Measurements from ENCODE around the gene CCDC6. TPM values are rescaled to one million over a fixed set of nuclear protein-coding genes. Genes with fewer than 3 reads are reported as not detected.

Gene CCDC6
- total RNA-seq, 1 donor from 2014 or later, result 47.4 TPM

DNA sequence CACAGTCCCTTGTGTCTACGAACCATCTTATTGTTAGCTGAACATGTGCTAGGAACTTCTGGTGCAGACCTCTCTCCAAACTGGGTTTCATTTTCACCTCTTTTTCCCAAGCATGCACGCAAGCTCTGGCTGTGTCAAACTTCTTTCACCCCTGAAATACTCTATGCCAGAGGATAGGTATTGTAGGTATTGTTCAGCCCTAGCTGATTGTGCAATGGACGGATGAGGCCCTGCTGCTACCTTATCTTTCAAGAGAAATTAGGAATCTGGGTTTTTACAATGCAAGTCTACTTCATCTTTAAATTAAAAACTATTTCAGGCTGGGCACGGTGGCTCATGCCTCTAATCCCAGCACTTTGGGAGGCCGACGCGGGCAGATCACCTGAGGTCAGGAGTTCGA is 124.8 kb downstream of the CCDC6 start:
- H3K4me1 ChIP-seq, result no peaks in the 10 kb centered on the region
- intact Hi-C loops (cut with DNase I), result no loop called here
- H3K4me3 ChIP-seq, result no peak overlapping the region
- no peak for DNase-seq (ENCODE audit: extremely low spot score in 2 of 2)
- H3K36me3 ChIP-seq, result no peaks in the 10 kb centered on the region
- H3K9me3 ChIP-seq, result no peaks in the 10 kb centered on the region
- no peaks in the 10 kb centered on the region for H3K27me3 ChIP-seq
- H3K27ac ChIP-seq, result no peak overlapping the region
- TF ChIP-seq POLR2A (IDR thresholded peaks at IDR 0.05) (no peak), POLR2AphosphoS5 (IDR thresholded peaks at IDR 0.05; ENCODE audit: insufficient read depth in 1 of 2, low read depth in 1 of 2) (no peak), CTCF (IDR thresholded peaks at IDR 0.05) (no peak)

DNA sequence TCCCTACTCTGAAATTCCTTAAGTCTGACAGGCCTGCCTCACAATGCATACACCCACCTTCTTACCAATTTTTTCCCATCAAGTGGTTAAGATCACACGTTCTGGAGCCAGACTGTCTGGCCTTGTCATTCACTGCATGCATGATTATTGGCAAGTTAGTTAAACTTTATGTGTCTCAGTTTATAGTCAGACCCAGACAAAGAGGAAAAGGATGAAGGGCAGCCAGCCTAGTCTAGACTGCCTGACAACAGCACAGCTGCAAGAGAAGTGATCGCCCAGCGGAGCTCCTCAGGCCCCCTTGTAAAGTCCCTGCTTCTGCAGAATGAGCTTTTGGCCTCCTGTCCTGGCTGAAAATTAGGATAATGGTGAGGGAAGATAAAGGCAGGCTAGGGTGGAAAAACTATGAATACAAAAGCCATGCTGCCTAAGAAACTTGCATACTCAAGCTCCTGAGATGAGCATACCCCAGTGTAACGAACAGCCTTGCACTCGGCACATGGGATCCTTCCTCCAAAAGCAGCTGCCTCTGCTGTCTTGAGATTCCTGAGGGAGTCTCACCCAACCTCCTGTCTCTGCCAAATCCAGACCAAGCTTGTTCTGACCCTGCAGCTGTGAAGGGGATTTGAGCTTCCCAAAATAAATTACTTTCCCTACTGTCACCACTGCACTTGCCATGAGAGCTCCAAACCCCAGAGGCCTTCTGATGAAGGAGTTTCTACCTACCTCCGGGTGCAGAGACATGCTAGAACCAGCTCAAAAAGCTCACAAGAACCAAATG is 126.4 kb downstream of the CCDC6 start:
- H3K4me3 ChIP-seq, result no peak overlapping the region
- H3K9me3 ChIP-seq, result no peaks in the 10 kb centered on the region
- H3K4me1 ChIP-seq, result no peaks in the 10 kb centered on the region
- intact Hi-C loops (cut with DNase I), result no loop called here
- no peak for TF ChIP-seq POLR2A (IDR thresholded peaks at IDR 0.05)
- no peak for TF ChIP-seq CTCF (IDR thresholded peaks at IDR 0.05)
- no peak for TF ChIP-seq POLR2AphosphoS5 (IDR thresholded peaks at IDR 0.05; ENCODE audit: insufficient read depth in 1 of 2, low read depth in 1 of 2)
- no peak overlapping the region for H3K27ac ChIP-seq
- no peak for DNase-seq (ENCODE audit: extremely low spot score in 2 of 2)
- H3K36me3 ChIP-seq, result no peaks in the 10 kb centered on the region
- no peaks in the 10 kb centered on the region for H3K27me3 ChIP-seq

DNA sequence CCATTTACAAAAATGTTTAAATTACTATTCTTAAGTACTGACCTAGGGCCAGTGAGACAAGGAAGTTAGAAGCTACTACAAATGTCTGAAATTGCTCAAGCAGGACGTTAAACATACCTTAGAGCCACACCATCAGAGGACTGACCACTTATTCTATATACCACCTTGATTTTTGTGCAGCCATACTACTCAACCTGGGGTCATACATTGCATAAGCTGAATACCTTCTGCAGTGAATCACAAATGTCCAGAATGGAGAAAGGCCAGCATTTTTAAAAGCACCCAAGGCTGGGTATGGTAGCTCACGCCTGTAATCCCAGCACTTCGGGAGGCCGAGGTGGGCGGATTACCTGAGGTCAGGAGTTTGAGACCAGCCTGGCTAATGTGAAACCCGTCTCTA is 131.9 kb downstream of the CCDC6 start:
- Histone ChIP-seq H3K27me3 (no peaks in the 10 kb centered on the region), H3K36me3 (no peaks in the 10 kb centered on the region), H3K27ac (no peak overlapping the region), H3K4me1 (no peaks in the 10 kb centered on the region), H3K4me3 (no peak overlapping the region), H3K9me3 (no peaks in the 10 kb centered on the region)
- DNase-seq (ENCODE audit: extremely low spot score in 2 of 2), result no peak
- TF ChIP-seq POLR2A (IDR thresholded peaks at IDR 0.05), result no peak
- no peak for TF ChIP-seq POLR2AphosphoS5 (IDR thresholded peaks at IDR 0.05; ENCODE audit: insufficient read depth in 1 of 2, low read depth in 1 of 2)
- no peak for TF ChIP-seq CTCF (IDR thresholded peaks at IDR 0.05)
- intact Hi-C loops (cut with DNase I), result no loop called here

GRCh38 chr10:59773088-59773487 is 133.3 kb downstream of the CCDC6 start:
- intact Hi-C loops (cut with DNase I), result no loop called here
- H3K4me1 ChIP-seq, result no peaks in the 10 kb centered on the region
- no peak overlapping the region for H3K4me3 ChIP-seq
- no peak overlapping the region for H3K27ac ChIP-seq
- no peak for DNase-seq (ENCODE audit: extremely low spot score in 2 of 2)
- no peaks in the 10 kb centered on the region for H3K27me3 ChIP-seq
- no peaks in the 10 kb centered on the region for H3K36me3 ChIP-seq
- TF ChIP-seq CTCF (IDR thresholded peaks at IDR 0.05) (no peak), POLR2AphosphoS5 (IDR thresholded peaks at IDR 0.05; ENCODE audit: insufficient read depth in 1 of 2, low read depth in 1 of 2) (no peak), POLR2A (IDR thresholded peaks at IDR 0.05) (no peak)
- H3K9me3 ChIP-seq, result no peaks in the 10 kb centered on the region

DNA sequence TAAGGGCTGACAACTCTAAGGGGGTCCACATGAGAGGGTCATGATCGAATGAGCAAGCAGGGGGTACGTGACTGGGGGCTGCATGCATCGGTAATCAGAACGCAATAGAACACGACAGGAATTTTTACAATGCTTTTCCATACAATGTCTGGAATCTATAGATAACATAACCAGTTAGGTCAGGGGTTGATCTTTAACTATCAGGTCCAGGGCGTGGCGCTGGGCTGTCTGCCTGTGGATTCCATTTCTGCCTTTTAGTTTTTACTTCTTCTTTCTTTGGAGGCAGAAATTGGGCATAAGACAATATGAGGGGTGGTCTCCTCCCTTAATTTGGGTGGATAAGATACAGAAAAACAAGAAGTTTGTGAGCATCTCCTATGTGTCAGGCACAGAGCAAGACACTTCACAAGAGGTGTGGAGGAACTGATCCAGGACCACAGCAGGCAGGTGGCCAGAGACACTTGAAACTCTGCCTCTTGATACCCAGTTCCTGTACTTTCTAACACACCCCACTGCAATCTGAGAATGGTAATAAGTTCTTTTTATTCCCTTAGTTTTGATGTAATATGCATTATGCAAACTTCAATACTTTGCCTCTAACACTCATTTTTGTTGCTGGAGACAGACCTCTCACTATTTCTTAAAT is 135.1 kb downstream of the CCDC6 start:
- Histone ChIP-seq H3K27ac (no peak overlapping the region), H3K36me3 (no peaks in the 10 kb centered on the region), H3K4me3 (no peak overlapping the region), H3K4me1 (no peaks in the 10 kb centered on the region), H3K9me3 (no peaks in the 10 kb centered on the region), H3K27me3 (no peaks in the 10 kb centered on the region)
- TF ChIP-seq POLR2AphosphoS5 (IDR thresholded peaks at IDR 0.05; ENCODE audit: insufficient read depth in 1 of 2, low read depth in 1 of 2) (no peak), POLR2A (IDR thresholded peaks at IDR 0.05) (no peak), CTCF (IDR thresholded peaks at IDR 0.05) (no peak)
- DNase-seq (ENCODE audit: extremely low spot score in 2 of 2), result no peak
- intact Hi-C loops (cut with DNase I), result no loop called here

Measured in vagina (tissue), 2 donors.